Endometrial microvascular endothelial cells (primary cell): ENCODE measurements around the gene DHRSX. TPM values are rescaled to one million over a fixed set of nuclear protein-coding genes. Genes with fewer than 3 reads are reported as not detected.
"Not testable (repeated sequence)": the region's sequence is repeated elsewhere in the genome, so short reads cannot be mapped to it uniquely, and the experiment has no call there.

ENCODE experiments used
- in situ Hi-C: cut with HindIII; loops from 2 replicates; pipeline ENCODE4 v1.10.0; 2017; ENCODE audit warnings: low sequenced_read_pairs, low pct_unique_long_range_greater_than_20kb; ENCODE audit errors: inconsistent ontology term
- total RNA-seq: library from RNA; depleted of rRNA; stranded (reverse); fragments of >200 nt; gene quantifications from one replicate; pipeline ENCODE4 v1.2.3, GENCODE V29; 2015; ENCODE audit errors: inconsistent ontology term

The DHRSX gene
- total RNA-seq, 1 donor from 2014 or later: 13.8 TPM

GRCh38 chrX:2387614-2388239, 113.0 kb downstream of the DHRSX start:
- in situ Hi-C loops: no loop called here

- in situ Hi-C loops: no loop called here
These were observed 115.6 kb downstream of the DHRSX start for GRCh38 chrX:2385224-2385623.

GRCh38 chrX:2384486-2384885, 116.3 kb downstream of the DHRSX start:
- in situ Hi-C loops: no loop called here

DNA sequence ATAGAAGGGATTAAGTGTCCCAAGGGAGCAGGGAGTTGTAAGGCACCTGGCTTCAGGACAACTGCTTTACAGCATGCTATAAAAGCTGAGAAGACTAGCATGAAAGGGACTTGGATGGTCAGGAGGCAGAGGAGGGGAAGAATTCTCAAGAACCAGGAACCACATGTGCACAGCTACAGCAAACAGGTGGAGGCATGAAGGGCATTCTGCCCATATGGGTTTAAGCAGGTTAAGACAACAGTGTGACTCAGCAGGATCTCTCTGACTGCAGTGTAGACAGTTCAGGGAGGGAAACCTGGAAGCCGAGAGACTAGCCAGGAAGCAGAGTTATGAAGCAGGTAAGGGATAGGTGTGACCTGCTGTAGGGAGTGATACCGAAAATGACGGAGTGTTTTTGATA, 117.0 kb downstream of the DHRSX start:
- in situ Hi-C loops: no loop called here

DNA sequence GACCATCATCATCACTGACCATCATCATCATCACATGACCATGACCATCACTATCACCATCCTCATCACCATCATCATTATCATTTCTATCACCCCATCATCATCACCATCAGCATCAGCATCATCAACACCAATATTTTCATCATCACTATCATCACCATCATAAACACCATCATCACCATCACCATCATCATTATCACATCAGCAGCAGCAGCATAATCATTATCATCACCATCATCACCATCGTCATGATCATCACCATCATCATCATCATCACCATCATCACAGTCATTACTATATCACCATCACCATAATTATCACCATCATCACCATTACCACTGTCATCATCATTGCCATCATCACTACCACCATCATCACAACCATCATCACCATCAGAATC, 117.6 kb downstream of the DHRSX start:
- in situ Hi-C loops: no loop called here

DNA sequence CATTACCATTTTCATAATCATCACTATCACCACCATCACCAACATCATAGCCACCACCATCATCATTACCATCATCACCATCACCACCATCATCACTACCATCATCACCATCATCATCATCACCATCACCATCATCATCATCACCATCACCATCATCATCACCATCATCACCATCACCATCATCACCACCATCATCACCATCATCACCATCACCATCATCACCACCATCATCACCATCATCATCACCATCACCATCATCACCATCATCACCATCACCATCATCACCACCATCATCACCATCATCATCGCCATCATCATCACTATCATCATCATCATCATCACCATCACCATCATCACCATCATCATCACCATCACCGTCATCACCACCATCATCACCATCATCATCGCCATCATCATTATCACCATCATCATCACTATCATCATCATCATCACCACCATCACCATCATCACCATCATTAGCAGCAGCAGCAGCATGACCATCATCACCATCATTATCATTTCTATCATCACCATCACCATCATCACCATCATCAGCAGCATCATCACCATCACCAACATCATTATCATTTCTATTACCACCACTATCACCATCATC, 118.2 kb downstream of the DHRSX start:
- in situ Hi-C loops: not testable (repeated sequence)

GRCh38 chrX:2376166-2376565, 124.6 kb downstream of the DHRSX start:
- in situ Hi-C loops: no loop called here

- in situ Hi-C loops: no loop called here
These were observed 126.7 kb downstream of the DHRSX start for GRCh38 chrX:2374086-2374485.

DNA sequence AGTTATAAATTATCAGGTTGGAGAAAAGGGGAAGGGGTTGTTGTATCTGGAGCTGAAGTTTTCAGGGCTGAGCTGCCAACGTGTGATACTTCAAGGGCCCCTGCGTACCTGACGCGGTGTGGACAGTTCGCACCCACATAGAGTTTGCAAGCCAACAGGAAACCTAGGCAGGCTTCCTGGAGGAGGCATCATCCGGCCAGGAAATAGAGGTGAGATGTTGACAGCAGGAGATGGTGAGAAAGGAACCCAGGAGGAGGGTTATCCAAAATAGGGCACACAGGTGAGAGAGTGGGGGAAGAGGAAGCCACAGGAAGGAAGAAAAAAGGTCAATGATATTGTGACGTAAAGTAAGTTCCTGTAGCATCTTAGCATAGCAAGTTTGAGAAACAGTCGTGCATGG, 127.2 kb downstream of the DHRSX start:
- in situ Hi-C loops: no loop called here

DNA sequence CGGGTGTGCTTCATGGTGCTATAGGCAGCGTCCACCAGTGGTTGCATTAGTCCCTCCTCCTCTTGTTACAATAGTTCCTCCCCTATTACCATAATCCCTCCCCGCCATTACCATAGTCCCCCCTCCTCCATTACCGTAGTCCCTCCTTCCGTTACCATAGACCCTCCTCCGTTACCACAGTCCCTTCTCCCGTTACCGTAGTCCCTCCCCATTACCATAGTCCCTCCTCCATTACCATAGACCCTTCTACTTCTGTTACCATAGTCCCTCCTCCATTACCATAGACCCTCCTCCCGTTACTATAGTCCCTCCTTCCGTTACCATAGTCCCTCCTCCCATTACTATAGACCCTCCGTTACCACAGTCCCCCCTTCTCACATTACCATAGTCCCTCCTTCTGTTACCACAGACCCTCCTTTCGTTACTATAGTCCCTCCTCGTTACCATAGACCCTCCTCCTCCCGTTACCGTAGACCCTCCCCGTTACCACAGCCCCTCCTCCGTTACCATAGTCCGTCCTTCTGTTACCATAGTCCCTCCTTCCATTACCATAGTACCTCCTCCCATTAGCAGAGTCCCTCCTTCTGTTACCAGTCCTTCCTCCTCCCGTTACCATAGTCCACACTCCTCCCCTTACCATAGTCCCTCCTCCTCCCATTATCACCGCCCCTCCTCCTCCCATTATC, 129.6 kb downstream of the DHRSX start:
- in situ Hi-C loops: no loop called here

- in situ Hi-C loops: no loop called here
These were observed 130.3 kb downstream of the DHRSX start for GRCh38 chrX:2370456-2370855.

DNA sequence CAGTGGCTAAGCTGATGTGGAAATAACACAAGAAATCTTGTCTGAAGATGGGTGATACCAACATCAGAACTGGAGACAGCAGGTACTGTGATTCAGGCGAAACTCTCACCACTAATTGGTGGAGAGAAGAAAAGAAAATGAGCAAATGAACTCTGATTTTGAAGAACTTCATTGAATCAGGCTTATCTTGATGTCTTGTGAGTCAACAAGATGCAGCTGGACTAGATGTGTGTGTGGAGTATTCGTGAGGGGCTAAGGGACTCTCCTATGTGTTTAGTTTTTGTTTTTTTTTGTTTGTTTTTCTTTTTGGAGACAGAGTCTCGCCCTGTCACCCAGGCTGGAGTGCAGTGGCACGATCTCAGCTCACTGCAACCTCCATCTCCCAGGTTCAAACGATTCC, 131.6 kb downstream of the DHRSX start:
- in situ Hi-C loops: no loop called here

- in situ Hi-C loops: no loop called here
These were observed 140.0 kb downstream of the DHRSX start for GRCh38 chrX:2360731-2361130.

- in situ Hi-C loops: not testable (repeated sequence)
These were observed 141.3 kb downstream of the DHRSX start for GRCh38 chrX:2359522-2359921.

- in situ Hi-C loops: no loop called here
These were observed 148.5 kb downstream of the DHRSX start for GRCh38 chrX:2351999-2352995.

- in situ Hi-C loops: no loop called here
These were observed 149.5 kb downstream of the DHRSX start for GRCh38 chrX:2351321-2351720.

DNA sequence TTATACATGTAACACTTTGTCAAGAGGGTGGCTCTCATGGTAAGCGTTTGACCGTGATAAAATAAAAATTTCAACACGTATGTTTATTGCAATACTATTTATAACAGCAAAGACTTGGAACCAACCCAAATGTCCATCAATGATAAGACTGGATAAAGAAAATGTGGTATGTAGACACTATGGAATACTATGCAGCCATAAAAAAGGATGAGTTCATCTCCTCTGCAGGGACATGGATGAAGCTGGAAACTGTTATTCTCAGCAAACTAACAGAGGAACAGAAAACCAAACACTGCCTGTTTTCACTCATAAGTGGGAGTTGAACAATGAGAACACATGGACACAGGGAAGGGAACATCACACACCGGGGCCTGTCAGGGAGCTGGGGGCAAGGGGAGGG, 150.1 kb downstream of the DHRSX start:
- in situ Hi-C loops: not testable (repeated sequence)

GRCh38 chrX:2350036-2350435, 150.7 kb downstream of the DHRSX start:
- in situ Hi-C loops: not testable (repeated sequence)

- in situ Hi-C loops: no loop called here
These were observed 152.6 kb downstream of the DHRSX start for GRCh38 chrX:2348211-2348610.
